ENCODE results near the gene USH2A.

Gene USH2A

GRCh38 chr1:215878843-215879242 lies 544.4 kb downstream of the USH2A start:
- H3K9me2 ChIP-seq (replicated peaks; ENCODE audit: low read depth, low read length): no peaks in the 10 kb centered on the region
- no peaks in the 10 kb centered on the region for H3F3A ChIP-seq (ENCODE audit: low read depth)
- H3K4me3 ChIP-seq (ENCODE audit: low read length, poor library complexity, severe bottlenecking): no peak overlapping the region
- no peaks in the 10 kb centered on the region for H3K36me3 ChIP-seq (ENCODE audit: insufficient read depth, low read length)
- no peaks in the 10 kb centered on the region for H3K27me3 ChIP-seq (ENCODE audit: insufficient read depth, low read length, poor library complexity, severe bottlenecking)
- H3K79me2 ChIP-seq (ENCODE audit: insufficient read depth, low read length): no peaks in the 10 kb centered on the region
- H4K20me1 ChIP-seq (ENCODE audit: insufficient read depth, low read length, poor library complexity, severe bottlenecking): no peaks in the 10 kb centered on the region
- H3K9me3 ChIP-seq (ENCODE audit: insufficient read depth, low read depth, low read length): no peaks in the 10 kb centered on the region
- TF ChIP-seq CTCF (conservative IDR thresholded peaks at IDR 0.05; ENCODE audit: low read length) (no peak), EZH2phosphoT487 (IDR thresholded peaks at IDR 0.05; ENCODE audit: borderline replicate concordance) (no peak)
- no peak overlapping the region for H3K4me2 ChIP-seq (ENCODE audit: low read depth, low read length, poor library complexity, severe bottlenecking)
- H2AFZ ChIP-seq (ENCODE audit: low read length): no peak overlapping the region
- no peak overlapping the region for H3K9ac ChIP-seq (ENCODE audit: low read depth, low read length, poor library complexity, severe bottlenecking)
- H3K4me1 ChIP-seq (ENCODE audit: insufficient read depth, low read length, poor library complexity, severe bottlenecking): no peaks in the 10 kb centered on the region

GRCh38 chr1:215878128-215878527 lies 545.1 kb downstream of the USH2A start:
- H3K4me1 ChIP-seq (ENCODE audit: insufficient read depth, low read length, poor library complexity, severe bottlenecking): no peaks in the 10 kb centered on the region
- TF ChIP-seq CTCF (conservative IDR thresholded peaks at IDR 0.05; ENCODE audit: low read length) (no peak), EZH2phosphoT487 (IDR thresholded peaks at IDR 0.05; ENCODE audit: borderline replicate concordance) (no peak)
- H3K79me2 ChIP-seq (ENCODE audit: insufficient read depth, low read length): no peaks in the 10 kb centered on the region

GRCh38 chr1:215877452-215877951 lies 545.7 kb downstream of the USH2A start:
- Histone ChIP-seq H3K79me2 (ENCODE audit: insufficient read depth, low read length) (no peaks in the 10 kb centered on the region), H3K27me3 (ENCODE audit: insufficient read depth, low read length, poor library complexity, severe bottlenecking) (no peaks in the 10 kb centered on the region), H3K4me1 (ENCODE audit: insufficient read depth, low read length, poor library complexity, severe bottlenecking) (no peaks in the 10 kb centered on the region), H3K4me3 (ENCODE audit: low read length, poor library complexity, severe bottlenecking) (no peak overlapping the region), H3K36me3 (ENCODE audit: insufficient read depth, low read length) (no peaks in the 10 kb centered on the region), H3K9me3 (ENCODE audit: insufficient read depth, low read depth, low read length) (no peaks in the 10 kb centered on the region), H3F3A (ENCODE audit: low read depth) (no peaks in the 10 kb centered on the region), H3K9ac (ENCODE audit: low read depth, low read length, poor library complexity, severe bottlenecking) (no peak overlapping the region), H2AFZ (ENCODE audit: low read length) (no peak overlapping the region), H4K20me1 (ENCODE audit: insufficient read depth, low read length, poor library complexity, severe bottlenecking) (no peaks in the 10 kb centered on the region), H3K9me2 (replicated peaks; ENCODE audit: low read depth, low read length) (no peaks in the 10 kb centered on the region), H3K4me2 (ENCODE audit: low read depth, low read length, poor library complexity, severe bottlenecking) (no peak overlapping the region)
- no peak for TF ChIP-seq EZH2phosphoT487 (IDR thresholded peaks at IDR 0.05; ENCODE audit: borderline replicate concordance)

More at GRCh38 chr1:215878128-215878527, 545.1 kb downstream of the USH2A start:
- no peak overlapping the region for H3K4me3 ChIP-seq (ENCODE audit: low read length, poor library complexity, severe bottlenecking)
- no peaks in the 10 kb centered on the region for H3F3A ChIP-seq (ENCODE audit: low read depth)
- no peak overlapping the region for H3K9ac ChIP-seq (ENCODE audit: low read depth, low read length, poor library complexity, severe bottlenecking)
- no peaks in the 10 kb centered on the region for H3K27me3 ChIP-seq (ENCODE audit: insufficient read depth, low read length, poor library complexity, severe bottlenecking)
- no peak overlapping the region for H3K4me2 ChIP-seq (ENCODE audit: low read depth, low read length, poor library complexity, severe bottlenecking)
- H3K9me3 ChIP-seq (ENCODE audit: insufficient read depth, low read depth, low read length): no peaks in the 10 kb centered on the region
- H2AFZ ChIP-seq (ENCODE audit: low read length): no peak overlapping the region
- no peaks in the 10 kb centered on the region for H3K36me3 ChIP-seq (ENCODE audit: insufficient read depth, low read length)
- no peaks in the 10 kb centered on the region for H4K20me1 ChIP-seq (ENCODE audit: insufficient read depth, low read length, poor library complexity, severe bottlenecking)
- H3K9me2 ChIP-seq (replicated peaks; ENCODE audit: low read depth, low read length): no peaks in the 10 kb centered on the region

- no peaks in the 10 kb centered on the region for H3K9me2 ChIP-seq (replicated peaks; ENCODE audit: low read depth, low read length)
- TF ChIP-seq EZH2phosphoT487 (IDR thresholded peaks at IDR 0.05; ENCODE audit: borderline replicate concordance): no peak
- TF ChIP-seq CTCF (conservative IDR thresholded peaks at IDR 0.05; ENCODE audit: low read length): no peak
- no peaks in the 10 kb centered on the region for H3K36me3 ChIP-seq (ENCODE audit: insufficient read depth, low read length)
- H3K9me3 ChIP-seq (ENCODE audit: insufficient read depth, low read depth, low read length): no peaks in the 10 kb centered on the region
- H3K9ac ChIP-seq (ENCODE audit: low read depth, low read length, poor library complexity, severe bottlenecking): no peak overlapping the region
- H3K4me3 ChIP-seq (ENCODE audit: low read length, poor library complexity, severe bottlenecking): no peak overlapping the region
- no peak overlapping the region for H3K4me2 ChIP-seq (ENCODE audit: low read depth, low read length, poor library complexity, severe bottlenecking)
- H3K27me3 ChIP-seq (ENCODE audit: insufficient read depth, low read length, poor library complexity, severe bottlenecking): no peaks in the 10 kb centered on the region
- H3K4me1 ChIP-seq (ENCODE audit: insufficient read depth, low read length, poor library complexity, severe bottlenecking): no peaks in the 10 kb centered on the region
- no peaks in the 10 kb centered on the region for H4K20me1 ChIP-seq (ENCODE audit: insufficient read depth, low read length, poor library complexity, severe bottlenecking)
- no peak overlapping the region for H2AFZ ChIP-seq (ENCODE audit: low read length)
- H3F3A ChIP-seq (ENCODE audit: low read depth): no peaks in the 10 kb centered on the region
- H3K79me2 ChIP-seq (ENCODE audit: insufficient read depth, low read length): no peaks in the 10 kb centered on the region
These were observed 547.5 kb downstream of the USH2A start for GRCh38 chr1:215875712-215876111.
